Stimulated activated CD8-positive, alpha-beta memory T cell treated with anti-CD3 and anti-CD28 coated beads, Interleukin-4, amount 100 ng/mL, for 1 hour (primary cell): ENCODE measurements around the gene PLPPR2.
"Not testable (repeated sequence)": the region's sequence is repeated elsewhere in the genome, so short reads cannot be mapped to it uniquely, and the experiment has no call there.

Source experiments
- DNase-seq, 2 donors: peaks; one replicate each; pipeline ENCODE4 v3.0.0-alpha.2; 2020; ENCODE audit warnings: low read depth in 2 of 2, low spot score in 1 of 2

The PLPPR2 gene

GRCh38 chr19:11339254-11340098 is 15.8 kb upstream of the PLPPR2 start, which contains the start of gene RAB3D:
RAB3D (minus strand) TSS chr19:11339657; CDS start chr19:11337399, 2,258 bp downstream.
- peak; percentile 28 to 53 for DNase-seq

- DNase-seq: not testable (repeated sequence)
Observed at GRCh38 chr19:11340099-11340467, 15.1 kb upstream of the PLPPR2 start.

- no peak for DNase-seq
Observed at GRCh38 chr19:11342429-11342828, 12.8 kb upstream of the PLPPR2 start.

GRCh38 chr19:11345122-11345803 is 10.0 kb upstream of the PLPPR2 start:
- no peak for DNase-seq

GRCh38 chr19:11346104-11346940 is 8.9 kb upstream of the PLPPR2 start, which contains the start of the genes CCDC159 and TMEM205:
CCDC159 (plus strand) TSS chr19:11346519; CDS start chr19:11346607, 88 bp downstream.
TMEM205 (minus strand) TSS chr19:11346268; CDS start chr19:11345619, 649 bp downstream.
- peak; percentile 92 to 98 for DNase-seq

GRCh38 chr19:11347546-11348039 is 7.6 kb upstream of the PLPPR2 start:
- DNase-seq: no peak

GRCh38 chr19:11349171-11349570 is 6.1 kb upstream of the PLPPR2 start:
- DNase-seq: no peak

- DNase-seq: not testable (repeated sequence)
Observed at GRCh38 chr19:11354102-11354501, 1.1 kb upstream of the PLPPR2 start.

- no peak for DNase-seq
Observed at GRCh38 chr19:11356074-11356397, 804 bp downstream of the PLPPR2 start.

GRCh38 chr19:11356676-11357550 is 1.7 kb downstream of the PLPPR2 start:
- no peak for DNase-seq

GRCh38 chr19:11359421-11359820 is 4.2 kb downstream of the PLPPR2 start:
- DNase-seq: no peak

GRCh38 chr19:11361037-11361770 is 6.0 kb downstream of the PLPPR2 start:
- DNase-seq: no peak

- DNase-seq: no peak
Observed at GRCh38 chr19:11361771-11362731, 6.8 kb downstream of the PLPPR2 start.

GRCh38 chr19:11363881-11364280 is 8.6 kb downstream of the PLPPR2 start:
- no peak for DNase-seq

GRCh38 chr19:11364296-11364904 is 9.2 kb downstream of the PLPPR2 start:
- no peak for DNase-seq

- DNase-seq: no peak
Observed at GRCh38 chr19:11364935-11365334, 9.7 kb downstream of the PLPPR2 start.

- DNase-seq: no peak
Observed at GRCh38 chr19:11365557-11366117, 10.4 kb downstream of the PLPPR2 start.

GRCh38 chr19:11367528-11367927 is 12.3 kb downstream of the PLPPR2 start:
- no peak for DNase-seq
